SK-N-SH (cell line): ENCODE results near the gene MYBBP1A.

ENCODE experiments used
- CTCF ChIP-seq: fragments of 200-600 bp; sonication (generic); IDR thresholded peaks from 2 replicates; pipeline ENCODE4 v1.6.1; 2017; ENCODE audit warnings: antibody characterized with exemption, mild to moderate bottlenecking, moderate library complexity
- EP300 ChIP-seq, 2 experiments: IDR thresholded peaks; 2 replicates each; pipeline versions ENCODE4 v1.4.0 to v1.6.1; 2012; ENCODE audit warnings: borderline replicate concordance in 1 of 2, low read depth in 1 of 2, low read length in 1 of 2
- GABPA ChIP-seq: IDR thresholded peaks from 2 replicates; pipeline ENCODE4 v1.4.0; 2012; ENCODE audit warnings: low read depth, mild to moderate bottlenecking
- MXI1 ChIP-seq: IDR thresholded peaks from 2 replicates; pipeline ENCODE4 v1.6.1; 2012; ENCODE audit warnings: mild to moderate bottlenecking, low read depth, low read length, improper control_type of control experiment
- POLR2AphosphoS5 ChIP-seq: IDR thresholded peaks from 2 replicates; pipeline ENCODE4 v1.6.1; 2012; ENCODE audit warnings: low read depth, low read length
- SMC3 ChIP-seq: IDR thresholded peaks from 2 replicates; pipeline ENCODE4 v1.6.1; 2012; ENCODE audit warnings: low read depth, low read length, improper control_type of control experiment
- YY1 ChIP-seq: IDR thresholded peaks from 2 replicates; pipeline ENCODE4 v1.4.0; 2012; ENCODE audit warnings: low read depth, mild to moderate bottlenecking
- TF ChIP-seq, protein P1 (sequence below): IDR thresholded peaks from 2 replicates; pipeline ENCODE4 v1.4.0; 2012; ENCODE audit warnings: low read depth
- TF ChIP-seq, protein P2 (sequence below): fragments of 150-350 bp; IDR thresholded peaks from 2 replicates; pipeline ENCODE4 v1.6.1; 2017; ENCODE audit warnings: antibody characterized with exemption, low read length, low read depth, borderline replicate concordance

DNA sequence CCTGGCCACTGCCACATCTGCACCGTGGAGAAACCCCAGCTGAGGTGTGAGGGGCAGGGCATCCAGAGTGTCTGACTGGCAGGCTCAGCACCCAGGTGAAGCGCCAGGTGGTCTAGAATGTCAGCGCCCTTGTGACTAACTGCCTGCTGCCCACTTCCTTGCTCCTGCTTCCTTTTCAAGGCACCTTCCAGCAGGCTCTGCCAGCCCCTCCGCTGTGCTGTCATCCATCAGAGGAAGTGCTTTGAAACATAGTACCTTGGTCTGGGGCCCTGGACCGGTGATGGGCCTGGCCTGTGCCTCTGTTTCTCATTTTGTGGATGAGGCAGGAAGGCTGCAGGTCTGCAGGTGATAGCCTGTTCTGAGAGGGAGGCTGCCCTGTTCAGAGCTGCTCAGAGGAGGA lies 51.0 kb downstream of the MYBBP1A start:
- no peak for TF ChIP-seq CTCF
- no peak for TF ChIP-seq GABPA
- no peak for TF ChIP-seq EP300 (IDR thresholded peaks at IDR 0.05; ENCODE audit: borderline replicate concordance in 1 of 2, low read depth in 1 of 2, low read length in 1 of 2)
- TF ChIP-seq POLR2AphosphoS5 = no peak
- TF ChIP-seq YY1 = no peak
- TF ChIP-seq, protein P1, sequence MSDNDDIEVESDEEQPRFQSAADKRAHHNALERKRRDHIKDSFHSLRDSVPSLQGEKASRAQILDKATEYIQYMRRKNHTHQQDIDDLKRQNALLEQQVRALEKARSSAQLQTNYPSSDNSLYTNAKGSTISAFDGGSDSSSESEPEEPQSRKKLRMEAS = no peak
- TF ChIP-seq, protein P2, sequence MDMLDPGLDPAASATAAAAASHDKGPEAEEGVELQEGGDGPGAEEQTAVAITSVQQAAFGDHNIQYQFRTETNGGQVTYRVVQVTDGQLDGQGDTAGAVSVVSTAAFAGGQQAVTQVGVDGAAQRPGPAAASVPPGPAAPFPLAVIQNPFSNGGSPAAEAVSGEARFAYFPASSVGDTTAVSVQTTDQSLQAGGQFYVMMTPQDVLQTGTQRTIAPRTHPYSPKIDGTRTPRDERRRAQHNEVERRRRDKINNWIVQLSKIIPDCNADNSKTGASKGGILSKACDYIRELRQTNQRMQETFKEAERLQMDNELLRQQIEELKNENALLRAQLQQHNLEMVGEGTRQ = no peak
- no peak for TF ChIP-seq MXI1
- no peak for TF ChIP-seq SMC3
